Right renal cortex interstitium (tissue), 3 donors: ENCODE results near the gene PCGF3. TPM values are rescaled to one million over a fixed set of nuclear protein-coding genes. Genes with fewer than 3 reads are reported as not detected.

ENCODE experiments used
- DNase-seq, 3 donors: peaks; one replicate each; pipeline ENCODE4 v3.0.0-alpha.2; 2013; ENCODE audit warnings: low read depth in 3 of 3, low spot score in 2 of 3
- polyA plus RNA-seq, 3 donors: library from polyadenylated mRNA; unstranded; fragments of 120-200 nt; gene quantifications; one replicate each; pipeline ENCODE4 v1.2.1, GENCODE V29; 2013; ENCODE audit not compliant: insufficient read length in 3 of 3

PCGF3 gene
- polyA plus RNA-seq, 3 donors, result 53.7 to 67.6 (median 67.0) TPM

DNA sequence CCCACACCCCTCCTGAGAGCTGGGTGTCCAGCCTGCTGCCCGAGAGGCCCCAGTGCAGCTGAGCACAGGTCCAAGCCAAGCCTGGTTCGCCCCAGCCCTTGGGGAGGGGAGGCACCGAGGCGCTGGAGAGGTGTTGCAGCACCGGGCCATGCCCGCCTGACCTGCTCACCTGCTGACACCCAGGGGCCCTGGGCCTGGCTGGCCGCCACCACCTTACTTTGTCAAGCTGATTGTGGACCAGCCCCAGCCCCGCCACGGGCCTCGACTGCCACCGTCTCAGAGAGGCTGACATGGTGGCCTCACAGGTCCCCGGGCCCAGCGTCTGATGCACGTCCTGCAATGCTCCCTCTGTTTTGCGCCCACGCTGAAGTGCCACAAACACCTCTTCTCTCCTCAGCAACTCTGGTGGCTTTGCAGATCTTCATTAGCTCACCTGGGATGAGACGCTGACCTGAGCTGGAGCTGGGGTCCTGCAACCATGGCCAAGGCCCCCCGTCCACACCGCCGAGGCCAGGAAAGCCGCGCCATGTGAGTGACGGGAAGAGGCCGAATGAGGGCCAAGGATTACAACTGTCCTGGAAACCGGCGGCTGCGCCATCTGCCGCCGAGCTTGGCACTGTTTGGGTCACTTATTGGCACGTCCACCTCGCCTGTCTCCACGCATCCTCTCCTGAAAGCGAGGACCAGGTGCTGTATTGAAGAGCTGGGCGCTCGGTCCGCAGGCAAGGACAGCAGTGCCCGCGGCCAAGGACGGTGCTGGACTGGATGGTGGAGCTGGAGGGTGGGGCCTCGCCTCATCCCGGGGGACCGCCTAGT is 112.7 kb downstream of the PCGF3 start:
- no peak for DNase-seq

DNA sequence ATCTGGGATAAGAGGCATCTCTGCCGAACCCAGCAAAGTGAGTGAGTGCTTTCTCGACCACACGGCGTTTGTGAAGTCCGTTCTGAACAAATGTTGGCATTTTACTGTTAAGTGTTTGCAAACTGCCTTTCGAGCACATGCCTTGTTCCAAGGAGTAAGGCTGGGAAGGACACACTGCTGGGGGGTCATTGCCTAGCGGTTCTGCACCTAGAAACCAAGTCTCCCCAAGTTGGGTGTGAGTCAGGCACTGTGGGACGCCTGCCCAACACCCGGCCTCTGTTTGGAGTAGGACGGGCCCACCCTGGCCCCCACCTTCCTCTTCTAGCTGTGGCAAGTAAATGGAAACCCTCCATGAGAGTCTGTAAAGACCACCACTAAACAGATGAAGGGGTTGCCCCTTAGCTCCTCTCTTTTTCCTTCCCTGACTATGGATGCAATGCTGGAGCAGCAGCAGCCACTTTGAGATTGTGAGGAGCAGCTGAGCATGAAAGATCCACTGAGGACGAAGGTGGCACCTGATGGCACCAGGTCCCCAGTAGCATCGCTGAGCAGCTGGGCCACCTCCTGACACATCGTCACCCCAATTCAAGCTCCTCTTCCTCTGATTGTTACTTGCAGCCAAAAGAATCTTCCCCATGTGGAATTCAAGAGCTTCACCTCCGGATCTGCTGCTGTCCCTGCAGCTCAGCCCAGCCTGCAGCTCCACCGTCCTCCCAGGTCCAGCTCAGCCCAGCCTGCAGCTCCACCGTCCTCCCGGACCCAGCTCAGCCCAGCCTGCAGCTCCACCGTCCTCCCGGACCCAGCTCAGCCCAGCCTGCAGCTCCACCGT is 114.0 kb downstream of the PCGF3 start:
- no peak for DNase-seq

Other genes starting within 250 kb of the PCGF3 start
- 10 to 100 TPM; 44.2 to 47.2 (median 44.3) TPM for gene ZNF721, start 206.7 kb upstream of the PCGF3 start, polyA plus RNA-seq
- 10 to 100 TPM; 49.3 to 53.8 (median 53.4) TPM for gene PIGG, start 206.6 kb upstream of the PCGF3 start, polyA plus RNA-seq
- gene TMEM271, start 129.5 kb upstream of the PCGF3 start, polyA plus RNA-seq, result not detected
- 10 to 100 TPM; 30.5 to 38.3 (median 38.2) TPM for gene PDE6B, start 80.3 kb upstream of the PCGF3 start, polyA plus RNA-seq
- gene ATP5ME, start 31.6 kb upstream of the PCGF3 start, polyA plus RNA-seq, result 100 to 1,000 TPM; 272 to 299 (median 298) TPM
- gene MYL5, start 31.3 kb upstream of the PCGF3 start, polyA plus RNA-seq, result 10 to 100 TPM; 14.1 to 19.6 (median 17.4) TPM
- gene SLC49A3, start 16.7 kb upstream of the PCGF3 start, polyA plus RNA-seq, result 1 to 10 TPM; 2.5 to 3.1 (median 2.8) TPM
- gene CPLX1, start 120.3 kb downstream of the PCGF3 start, polyA plus RNA-seq, result 1 to 10 TPM in 2 of 3 donors, under 1 TPM in 1; 1.00 to 1.4 (median 1.3) TPM
- 10 to 100 TPM; 43.4 to 51.6 (median 50.9) TPM for gene GAK, start 226.5 kb downstream of the PCGF3 start, polyA plus RNA-seq
- gene TMEM175, start 226.6 kb downstream of the PCGF3 start, polyA plus RNA-seq, result 10 to 100 TPM; 17.3 to 30.1 (median 24.2) TPM